IPS-18a (cell line): ENCODE results near the gene ADTRP.

Source experiments
- H3K27ac ChIP-seq: one replicate; pipeline ENCODE4 v1.5.1; 2013; ENCODE audit warnings: low read length
- H3K27me3 ChIP-seq: one replicate; pipeline ENCODE4 v1.6.1; 2013; ENCODE audit warnings: mild to moderate bottlenecking, low read length; ENCODE audit not compliant: control insufficient read depth, insufficient read depth
- H3K36me3 ChIP-seq: one replicate; pipeline ENCODE4 v1.6.1; 2013; ENCODE audit warnings: low read depth, low read length; ENCODE audit not compliant: control insufficient read depth
- H3K4me1 ChIP-seq: one replicate; pipeline ENCODE4 v1.6.1; 2013; ENCODE audit warnings: low read depth, low read length; ENCODE audit not compliant: control insufficient read depth
- H3K4me3 ChIP-seq: one replicate; pipeline ENCODE4 v1.5.1; 2013; ENCODE audit warnings: low read length
- H3K9ac ChIP-seq: one replicate; pipeline ENCODE4 v1.6.1; 2013; ENCODE audit warnings: mild to moderate bottlenecking, low read length, moderate library complexity
- H3K9me3 ChIP-seq: one replicate; pipeline ENCODE4 v1.6.1; 2013; ENCODE audit warnings: low read depth, low read length; ENCODE audit not compliant: control insufficient read depth

The ADTRP gene, protein sequence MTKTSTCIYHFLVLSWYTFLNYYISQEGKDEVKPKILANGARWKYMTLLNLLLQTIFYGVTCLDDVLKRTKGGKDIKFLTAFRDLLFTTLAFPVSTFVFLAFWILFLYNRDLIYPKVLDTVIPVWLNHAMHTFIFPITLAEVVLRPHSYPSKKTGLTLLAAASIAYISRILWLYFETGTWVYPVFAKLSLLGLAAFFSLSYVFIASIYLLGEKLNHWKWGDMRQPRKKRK

DNA sequence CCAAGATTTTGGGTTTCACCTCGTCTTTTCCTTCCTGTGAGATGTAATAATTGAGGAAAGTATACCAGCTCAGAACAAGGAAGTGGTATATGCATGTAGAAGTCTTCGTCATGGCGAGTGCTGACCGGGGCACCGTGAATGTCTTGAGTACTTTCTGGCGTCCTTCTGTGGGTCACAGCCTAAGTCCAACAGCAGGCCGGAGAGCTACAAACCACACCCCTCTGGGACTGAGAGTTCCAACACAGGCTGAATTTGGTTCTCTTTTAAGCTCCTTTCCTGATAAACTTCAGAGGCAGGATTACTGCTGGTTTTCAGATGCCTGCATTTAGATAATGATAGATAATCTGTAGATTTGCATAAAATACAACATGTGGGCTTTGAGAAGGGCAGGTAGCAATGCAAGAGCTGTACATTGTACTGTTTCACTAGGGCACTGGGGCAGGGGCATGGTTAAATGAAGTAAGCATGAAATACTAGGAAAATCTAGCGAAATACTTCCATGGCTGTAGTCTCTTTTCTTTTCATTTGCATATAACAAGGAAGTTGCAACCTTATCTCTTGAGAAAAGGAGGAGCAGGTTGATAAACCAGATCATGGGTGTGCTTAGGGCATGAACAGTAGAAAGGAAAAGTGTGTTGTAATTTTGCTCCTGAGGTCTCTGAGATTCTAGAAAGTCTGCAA lies at the start of gene ADTRP:
Gene ADTRP (minus strand): TSS at position 156 of the 681 bp plus-strand sequence. CDS start 44 bp downstream, at position 112.
- H3K4me3 ChIP-seq: no peak within 1 kb of the TSS
- no peaks in the 10 kb centered on the region for H3K27me3 ChIP-seq
- H3K27ac ChIP-seq: no peak within 1 kb of the TSS
- no peak within 1 kb of the TSS for H3K9ac ChIP-seq
- no peaks in the 10 kb centered on the region for H3K9me3 ChIP-seq
- H3K4me1 ChIP-seq: peaks cover 5% of the 10 kb centered on the region
- H3K36me3 ChIP-seq: no peaks in the 10 kb centered on the region

DNA sequence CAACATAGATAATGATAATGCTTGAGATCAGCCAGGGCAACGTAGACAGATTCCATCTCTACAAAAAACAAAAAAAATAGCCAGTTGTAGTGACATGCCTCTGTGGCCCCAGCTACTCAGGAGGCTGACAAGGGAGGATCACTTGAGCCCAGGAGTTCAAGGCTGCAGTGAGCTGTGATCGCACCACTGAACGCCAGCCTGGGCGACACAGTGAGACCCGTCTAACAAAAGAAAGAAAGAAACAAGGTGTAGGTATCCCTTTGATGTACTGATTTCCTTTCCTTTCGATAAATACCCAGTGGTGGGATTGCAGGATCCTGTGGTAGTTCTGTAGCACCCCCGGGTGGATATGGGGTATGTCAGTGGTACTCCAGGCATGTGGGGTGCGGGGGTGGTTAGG lies 48.2 kb upstream of the ADTRP start:
- Histone ChIP-seq H3K27me3 (no peaks in the 10 kb centered on the region), H3K4me1 (no peaks in the 10 kb centered on the region), H3K27ac (no peak overlapping the region), H3K9ac (no peak overlapping the region), H3K36me3 (no peaks in the 10 kb centered on the region), H3K9me3 (no peaks in the 10 kb centered on the region), H3K4me3 (no peak overlapping the region)

DNA sequence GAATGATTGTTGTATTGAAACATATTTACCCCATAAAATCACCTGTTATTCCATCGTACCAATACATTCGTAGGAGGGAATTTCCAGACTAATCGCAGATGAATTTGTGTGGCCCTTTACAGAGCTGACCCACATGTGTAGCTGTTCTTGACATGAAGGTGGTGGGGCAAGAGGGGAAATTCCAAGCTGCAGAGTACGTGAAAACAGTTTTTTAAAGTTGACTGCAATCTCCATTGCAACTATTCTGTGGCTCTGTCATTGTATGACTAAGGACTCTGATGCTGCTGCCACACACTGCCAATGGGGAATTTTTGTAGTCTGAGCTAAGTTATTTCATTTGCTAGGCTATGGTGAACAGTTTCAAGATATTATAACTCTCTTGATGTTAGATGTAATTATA lies 46.4 kb upstream of the ADTRP start:
- H3K9me3 ChIP-seq: no peaks in the 10 kb centered on the region
- H3K9ac ChIP-seq: no peak overlapping the region
- no peaks in the 10 kb centered on the region for H3K4me1 ChIP-seq
- H3K36me3 ChIP-seq: no peaks in the 10 kb centered on the region
- H3K27ac ChIP-seq: no peak overlapping the region
- no peak overlapping the region for H3K4me3 ChIP-seq
- H3K27me3 ChIP-seq: no peaks in the 10 kb centered on the region

DNA sequence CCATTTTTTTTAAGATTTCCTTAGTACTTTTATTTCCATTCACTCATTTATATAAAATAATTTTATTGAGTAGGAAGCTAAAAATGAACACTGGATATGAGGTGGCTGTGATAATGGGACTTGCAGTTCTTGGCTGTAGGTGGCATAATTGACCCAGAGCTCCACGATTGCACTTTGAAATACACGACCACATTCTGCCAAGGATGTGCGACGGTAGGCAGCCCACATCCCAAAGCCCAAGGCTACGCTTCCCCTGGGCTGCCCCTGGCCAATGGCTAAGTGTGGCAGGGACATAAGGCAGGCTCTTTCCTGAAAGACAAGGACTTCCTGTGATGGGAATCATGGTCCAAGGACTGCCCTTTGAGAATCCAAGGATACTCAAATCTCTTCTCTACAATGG lies 43.7 kb upstream of the ADTRP start:
- Histone ChIP-seq H3K9ac (no peak overlapping the region), H3K9me3 (no peaks in the 10 kb centered on the region), H3K27me3 (no peaks in the 10 kb centered on the region), H3K36me3 (no peaks in the 10 kb centered on the region), H3K4me3 (no peak overlapping the region), H3K4me1 (no peaks in the 10 kb centered on the region), H3K27ac (no peak overlapping the region)

DNA sequence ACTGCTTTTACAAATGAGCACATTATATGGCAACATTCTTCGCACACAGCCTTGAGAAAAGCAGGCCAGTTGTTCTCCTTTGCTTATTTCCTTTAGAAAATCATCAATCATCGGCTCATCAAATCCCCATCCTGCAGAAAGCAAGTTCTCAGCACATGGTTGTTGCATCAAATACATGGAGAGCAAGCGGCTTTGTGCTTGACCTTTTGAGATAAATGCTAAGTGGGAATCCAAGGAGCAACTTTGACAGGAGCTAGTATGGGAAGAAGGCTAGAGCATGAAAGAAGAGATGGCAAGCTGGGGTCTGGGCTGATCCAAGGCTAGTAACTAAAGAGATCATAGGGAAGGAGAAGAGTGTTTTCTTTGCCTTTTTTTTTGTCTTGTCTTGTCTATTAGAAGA lies 43.2 kb upstream of the ADTRP start:
- Histone ChIP-seq H3K9ac (no peak overlapping the region), H3K4me3 (no peak overlapping the region), H3K4me1 (no peaks in the 10 kb centered on the region), H3K27ac (no peak overlapping the region), H3K36me3 (no peaks in the 10 kb centered on the region), H3K27me3 (no peaks in the 10 kb centered on the region), H3K9me3 (no peaks in the 10 kb centered on the region)

DNA sequence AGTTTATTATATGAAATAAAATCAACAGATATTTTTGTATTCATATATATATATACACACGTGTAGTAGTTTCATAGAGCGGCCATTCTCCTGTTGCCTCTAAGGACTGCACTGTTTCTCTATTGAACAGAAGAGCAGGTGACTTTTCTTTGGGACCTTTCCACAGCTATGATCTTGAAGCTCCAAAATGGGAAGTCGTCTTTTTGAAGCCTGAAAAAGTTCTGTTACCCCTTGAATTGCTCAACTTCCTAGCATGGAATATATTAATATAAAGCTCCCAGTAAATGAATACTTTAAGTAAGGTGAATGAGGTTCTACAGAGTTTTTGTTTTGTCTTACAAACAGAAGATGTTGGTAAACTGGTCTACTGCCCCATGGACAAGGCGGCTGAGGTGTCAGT lies 42.2 kb upstream of the ADTRP start:
- H3K4me3 ChIP-seq: no peak overlapping the region
- H3K4me1 ChIP-seq: no peaks in the 10 kb centered on the region
- no peak overlapping the region for H3K27ac ChIP-seq
- no peak overlapping the region for H3K9ac ChIP-seq
- H3K9me3 ChIP-seq: no peaks in the 10 kb centered on the region
- H3K27me3 ChIP-seq: no peaks in the 10 kb centered on the region
- no peaks in the 10 kb centered on the region for H3K36me3 ChIP-seq

DNA sequence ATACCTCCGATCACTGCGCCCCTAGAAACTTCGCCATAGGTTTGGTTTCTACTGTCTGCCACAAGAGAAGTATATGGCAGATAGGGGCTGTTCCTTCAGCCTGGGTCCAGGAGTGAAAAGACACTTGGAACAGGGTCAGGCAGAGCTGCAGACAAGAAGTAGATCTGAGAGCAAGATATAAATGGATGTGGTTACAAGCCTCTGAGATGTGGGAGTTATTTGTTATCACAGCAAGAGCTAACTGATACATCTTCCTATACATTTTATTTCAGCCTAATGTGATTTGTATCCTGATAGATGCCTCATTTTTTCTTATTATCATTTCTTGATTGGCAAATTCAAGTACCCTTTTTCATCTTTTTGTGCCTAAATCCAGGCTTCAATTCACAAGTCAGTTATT lies 40.9 kb upstream of the ADTRP start:
- no peaks in the 10 kb centered on the region for H3K27me3 ChIP-seq
- H3K4me1 ChIP-seq: no peaks in the 10 kb centered on the region
- no peak overlapping the region for H3K9ac ChIP-seq
- H3K4me3 ChIP-seq: no peak overlapping the region
- no peak overlapping the region for H3K27ac ChIP-seq
- no peaks in the 10 kb centered on the region for H3K9me3 ChIP-seq
- H3K36me3 ChIP-seq: no peaks in the 10 kb centered on the region

DNA sequence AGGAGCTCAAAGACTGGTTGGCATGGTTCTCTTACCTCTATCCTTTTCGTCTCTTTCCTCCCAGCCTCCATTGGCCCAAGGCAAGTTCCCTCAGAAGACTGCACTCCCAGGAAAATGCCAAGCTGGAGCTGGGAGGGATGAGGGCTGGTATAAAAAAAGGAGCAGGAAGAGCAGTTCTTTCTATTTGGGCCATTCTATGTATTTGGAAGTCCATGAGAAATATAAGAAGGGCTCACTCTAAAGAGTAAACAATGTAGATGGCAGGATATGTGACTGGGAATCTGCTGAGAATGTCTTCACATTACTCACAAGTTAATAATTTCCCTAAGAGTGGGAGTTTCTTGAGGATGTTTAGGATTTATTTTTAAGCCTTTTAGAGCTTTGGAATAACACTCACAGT lies 36.6 kb upstream of the ADTRP start:
- Histone ChIP-seq H3K4me3 (no peak overlapping the region), H3K36me3 (no peaks in the 10 kb centered on the region), H3K4me1 (no peaks in the 10 kb centered on the region), H3K27ac (no peak overlapping the region), H3K27me3 (no peaks in the 10 kb centered on the region), H3K9me3 (no peaks in the 10 kb centered on the region), H3K9ac (no peak overlapping the region)

DNA sequence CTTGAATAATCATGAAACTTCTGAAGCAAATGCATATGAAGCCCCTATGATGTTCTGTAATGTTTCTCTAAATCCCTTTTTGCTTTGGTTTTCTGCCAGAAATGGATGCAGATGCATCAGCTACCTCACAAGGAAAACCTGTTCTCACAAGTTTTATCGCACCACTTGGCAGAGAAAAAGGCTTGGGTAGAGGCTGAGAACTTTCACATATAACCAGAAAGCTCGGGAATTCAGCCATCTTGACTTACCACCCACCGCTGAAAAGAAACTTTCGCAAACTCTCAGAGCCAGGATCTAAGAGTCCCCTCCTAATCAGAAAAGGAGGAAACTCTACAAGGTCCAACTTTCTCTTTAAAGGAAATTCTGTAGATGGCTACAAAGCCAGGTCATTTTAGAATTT lies 36.2 kb upstream of the ADTRP start:
- Histone ChIP-seq H3K9ac (no peak overlapping the region), H3K27me3 (no peaks in the 10 kb centered on the region), H3K4me1 (no peaks in the 10 kb centered on the region), H3K4me3 (no peak overlapping the region), H3K27ac (no peak overlapping the region), H3K9me3 (no peaks in the 10 kb centered on the region), H3K36me3 (no peaks in the 10 kb centered on the region)

DNA sequence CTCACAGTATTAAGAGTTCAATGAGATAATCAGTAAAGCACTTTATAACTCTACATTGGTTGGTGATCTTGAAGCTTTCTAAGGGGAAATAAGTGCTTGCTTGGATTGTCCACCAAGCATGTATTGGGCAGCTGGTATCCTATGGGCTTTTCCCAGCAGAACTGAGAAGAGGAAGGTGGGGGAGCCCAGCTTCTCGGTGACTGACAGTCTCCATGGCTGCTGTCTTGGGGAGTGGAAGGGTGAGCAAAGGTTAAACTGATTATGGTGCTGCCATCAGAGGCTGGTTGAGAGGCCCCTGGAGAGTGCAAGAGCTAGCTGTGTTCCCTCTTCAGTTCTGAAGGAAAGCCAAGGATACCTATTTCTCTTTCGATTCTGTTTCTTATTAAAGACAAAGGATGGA lies 35.5 kb upstream of the ADTRP start:
- no peaks in the 10 kb centered on the region for H3K4me1 ChIP-seq
- H3K4me3 ChIP-seq: no peak overlapping the region
- no peaks in the 10 kb centered on the region for H3K27me3 ChIP-seq
- no peaks in the 10 kb centered on the region for H3K36me3 ChIP-seq
- H3K9me3 ChIP-seq: no peaks in the 10 kb centered on the region
- H3K9ac ChIP-seq: no peak overlapping the region
- no peak overlapping the region for H3K27ac ChIP-seq

DNA sequence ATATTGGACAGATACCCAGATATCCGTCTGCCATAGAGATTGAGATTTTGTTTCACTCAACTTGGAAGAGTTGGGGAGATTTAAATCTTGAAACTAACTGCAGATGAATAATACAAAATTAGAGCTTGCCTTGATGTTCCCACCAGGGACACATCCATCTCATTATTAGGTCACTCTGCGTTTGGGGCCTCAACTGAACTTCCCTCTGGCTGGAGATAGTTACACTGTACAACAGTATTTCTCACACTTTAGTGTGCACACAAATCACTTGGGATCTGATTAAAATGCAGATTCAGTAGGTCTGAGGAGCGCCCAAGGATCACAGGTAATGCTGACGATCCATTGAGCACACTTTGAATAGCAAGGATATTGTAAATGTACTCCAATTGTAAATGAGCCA lies 35.0 kb upstream of the ADTRP start:
- Histone ChIP-seq H3K36me3 (no peaks in the 10 kb centered on the region), H3K4me1 (no peaks in the 10 kb centered on the region), H3K27me3 (no peaks in the 10 kb centered on the region), H3K27ac (no peak overlapping the region), H3K4me3 (no peak overlapping the region), H3K9ac (no peak overlapping the region), H3K9me3 (no peaks in the 10 kb centered on the region)

DNA sequence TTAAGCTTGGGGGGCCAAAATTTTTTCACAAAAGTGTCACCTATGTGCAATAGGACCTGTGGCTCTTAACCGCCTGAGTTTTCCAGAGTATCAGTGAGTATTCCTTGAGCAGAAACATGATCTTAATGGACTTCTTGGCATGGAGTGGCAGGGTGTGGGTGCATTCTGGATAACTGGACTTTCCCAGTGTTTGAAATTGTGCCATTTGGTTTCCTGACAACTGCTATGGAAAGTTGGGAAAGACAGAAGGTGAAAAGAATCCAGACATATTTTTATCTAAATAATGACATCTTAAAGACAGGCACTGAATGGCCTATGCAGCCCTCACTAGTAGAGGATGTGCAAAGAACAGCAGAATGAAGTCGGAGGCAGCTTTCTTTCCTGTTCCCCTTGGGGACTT lies 34.3 kb upstream of the ADTRP start:
- no peaks in the 10 kb centered on the region for H3K4me1 ChIP-seq

More for the DNA sequence above, 34.3 kb upstream of the ADTRP start:
- no peaks in the 10 kb centered on the region for H3K9me3 ChIP-seq
- H3K4me3 ChIP-seq: no peak overlapping the region
- no peaks in the 10 kb centered on the region for H3K36me3 ChIP-seq
- H3K27ac ChIP-seq: no peak overlapping the region
- H3K27me3 ChIP-seq: no peaks in the 10 kb centered on the region
- no peak overlapping the region for H3K9ac ChIP-seq
